Choroid plexus epithelial cell (primary cell): ENCODE results near the gene PLXNC1.

Experiments
- DNase-seq: peaks from one replicate; pipeline ENCODE4 v3.0.0-alpha.2; 2010; ENCODE audit warnings: low read depth
- H3K4me3 ChIP-seq: 2 replicates; pipeline ENCODE4 v1.5.1; 2011; ENCODE audit warnings: low read depth, mild to moderate bottlenecking, control low read depth, low read length, moderate library complexity
- TF ChIP-seq, protein P1 (sequence below): conservative IDR thresholded peaks from 2 replicates; pipeline ENCODE4 v1.5.1; 2011; ENCODE audit warnings: low read depth, mild to moderate bottlenecking, control low read depth, inconsistent platforms, low read length, moderate library complexity

PLXNC1 gene

DNA sequence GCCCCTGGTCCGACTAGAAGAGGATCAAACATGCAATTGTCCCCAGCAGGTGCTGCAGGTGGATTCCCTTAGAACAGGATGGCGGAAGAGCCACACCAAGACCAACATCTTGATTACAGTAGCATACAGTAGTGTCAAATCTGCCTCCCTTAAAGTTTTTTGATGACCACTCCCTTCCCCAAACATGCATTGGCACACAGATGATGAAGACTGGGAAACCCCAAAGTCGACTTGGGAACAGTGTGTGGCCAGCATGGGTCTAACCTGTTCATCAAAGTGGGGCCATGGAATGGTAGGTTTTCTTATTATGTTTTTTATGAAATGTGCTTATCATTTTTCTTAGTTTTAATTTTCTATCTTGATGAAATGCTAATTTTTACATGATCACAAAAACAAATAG lies 8.8 kb downstream of the PLXNC1 start:
- TF ChIP-seq, protein P1, sequence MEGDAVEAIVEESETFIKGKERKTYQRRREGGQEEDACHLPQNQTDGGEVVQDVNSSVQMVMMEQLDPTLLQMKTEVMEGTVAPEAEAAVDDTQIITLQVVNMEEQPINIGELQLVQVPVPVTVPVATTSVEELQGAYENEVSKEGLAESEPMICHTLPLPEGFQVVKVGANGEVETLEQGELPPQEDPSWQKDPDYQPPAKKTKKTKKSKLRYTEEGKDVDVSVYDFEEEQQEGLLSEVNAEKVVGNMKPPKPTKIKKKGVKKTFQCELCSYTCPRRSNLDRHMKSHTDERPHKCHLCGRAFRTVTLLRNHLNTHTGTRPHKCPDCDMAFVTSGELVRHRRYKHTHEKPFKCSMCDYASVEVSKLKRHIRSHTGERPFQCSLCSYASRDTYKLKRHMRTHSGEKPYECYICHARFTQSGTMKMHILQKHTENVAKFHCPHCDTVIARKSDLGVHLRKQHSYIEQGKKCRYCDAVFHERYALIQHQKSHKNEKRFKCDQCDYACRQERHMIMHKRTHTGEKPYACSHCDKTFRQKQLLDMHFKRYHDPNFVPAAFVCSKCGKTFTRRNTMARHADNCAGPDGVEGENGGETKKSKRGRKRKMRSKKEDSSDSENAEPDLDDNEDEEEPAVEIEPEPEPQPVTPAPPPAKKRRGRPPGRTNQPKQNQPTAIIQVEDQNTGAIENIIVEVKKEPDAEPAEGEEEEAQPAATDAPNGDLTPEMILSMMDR = no peak
- no peak for DNase-seq
- H3K4me3 ChIP-seq = no peak overlapping the region

DNA sequence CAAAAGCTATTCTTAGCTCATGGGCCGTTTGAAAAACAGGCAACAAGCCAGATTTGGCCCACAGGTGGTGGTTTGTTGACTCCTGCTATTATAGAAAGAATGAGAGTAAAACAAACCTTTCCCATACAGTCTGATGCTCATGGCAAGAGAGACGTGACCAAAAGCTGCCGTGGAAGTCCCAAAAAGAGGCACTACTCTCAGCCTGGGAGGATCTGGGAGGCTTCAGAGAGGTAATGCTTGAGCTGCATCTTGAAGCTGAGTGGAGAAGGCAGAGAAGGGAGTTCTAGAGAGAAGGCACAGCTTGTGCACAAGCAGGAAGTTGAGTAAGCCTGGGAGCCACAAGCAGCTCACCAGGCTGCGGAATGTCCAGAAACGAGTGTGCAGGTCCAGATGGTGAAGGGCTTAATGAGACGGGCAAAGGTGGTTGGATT lies 9.6 kb downstream of the PLXNC1 start:
- DNase-seq = peak; percentile 62
- H3K4me3 ChIP-seq = no peak overlapping the region
- TF ChIP-seq, protein P1 = no peak

DNA sequence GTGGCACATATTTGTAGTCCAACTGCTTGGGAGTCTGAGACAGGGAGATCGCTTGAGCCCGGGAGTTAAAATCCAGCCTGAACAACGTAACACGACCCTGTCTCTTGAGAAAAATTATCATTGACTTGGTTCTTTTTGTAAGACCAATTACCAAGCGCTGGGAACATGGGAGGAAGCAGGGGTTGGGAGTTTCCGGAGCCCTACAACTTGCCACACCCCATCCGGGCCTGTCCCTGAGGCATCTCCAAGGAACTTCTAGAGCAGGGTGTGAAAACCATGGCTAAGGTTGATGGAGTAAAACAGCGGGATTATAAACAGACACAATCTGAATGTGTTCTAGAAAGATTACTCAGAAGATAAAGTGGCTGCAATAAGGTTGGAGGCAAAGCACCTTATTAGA lies 10.3 kb downstream of the PLXNC1 start:
- no peak for DNase-seq
- TF ChIP-seq, protein P1 = no peak
- H3K4me3 ChIP-seq = no peak overlapping the region

DNA sequence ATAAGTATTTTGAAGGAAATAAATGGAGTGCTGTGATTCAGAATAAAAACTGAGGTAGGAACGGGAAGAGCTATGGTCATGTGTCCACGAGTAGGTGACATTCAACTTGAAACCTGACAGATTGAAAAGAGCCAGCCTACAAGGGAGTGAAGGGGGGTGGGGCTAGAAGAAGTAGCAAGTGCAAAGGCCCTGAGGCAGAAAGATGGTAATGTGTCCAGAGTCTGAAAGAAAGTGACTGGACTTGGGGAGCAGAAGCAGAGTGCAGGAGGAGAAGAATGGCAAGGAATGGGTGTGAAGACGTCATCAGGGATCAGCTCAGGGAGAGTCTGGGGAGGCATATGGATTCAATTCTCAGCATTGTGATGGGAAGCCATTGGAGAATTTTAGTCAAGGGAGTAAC lies 13.7 kb downstream of the PLXNC1 start:
- DNase-seq = no peak
- TF ChIP-seq, protein P1 = no peak
- H3K4me3 ChIP-seq = no peak overlapping the region

DNA sequence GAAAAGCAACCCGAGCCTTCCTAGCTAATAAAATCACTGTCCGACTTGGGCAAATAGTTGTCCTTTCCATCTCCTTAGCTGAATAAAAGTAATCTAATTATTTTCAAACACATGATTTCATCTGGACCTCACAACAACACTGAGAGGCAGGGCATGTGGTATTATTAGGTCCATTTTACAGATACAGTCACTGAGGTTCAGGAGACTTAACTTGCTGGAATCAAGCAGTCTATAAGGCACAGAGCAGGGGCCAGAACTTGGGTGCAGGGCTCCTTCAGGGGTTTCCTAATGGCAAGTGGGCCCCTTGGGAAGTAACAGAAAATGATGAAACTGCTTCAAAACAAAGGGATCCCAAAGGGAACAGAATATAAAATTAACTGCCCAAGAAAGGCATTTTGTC lies 15.5 kb downstream of the PLXNC1 start:
- no peak for DNase-seq
- TF ChIP-seq, protein P1 = no peak
- no peak overlapping the region for H3K4me3 ChIP-seq

DNA sequence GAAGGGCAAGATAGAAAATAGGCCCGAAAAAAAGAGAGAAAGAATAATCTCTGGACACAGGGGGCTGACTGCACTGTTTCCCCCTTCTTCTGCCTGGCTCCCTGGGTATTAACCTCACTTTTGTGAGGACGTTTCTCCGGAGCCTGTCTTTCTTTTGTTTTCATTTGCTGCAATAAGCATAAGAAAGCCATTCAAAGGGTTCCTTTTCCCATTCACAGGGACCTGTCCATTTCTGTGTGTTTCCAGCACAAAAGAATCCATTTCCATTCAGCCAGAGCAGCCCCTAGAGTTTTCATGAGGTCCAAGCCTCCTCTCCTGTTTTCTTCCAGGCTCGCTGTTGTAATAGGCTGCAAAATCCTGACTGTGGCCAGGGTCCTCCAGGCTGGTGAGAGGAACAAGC lies 16.8 kb downstream of the PLXNC1 start:
- no peak overlapping the region for H3K4me3 ChIP-seq
- TF ChIP-seq, protein P1 = no peak
- no peak for DNase-seq

DNA sequence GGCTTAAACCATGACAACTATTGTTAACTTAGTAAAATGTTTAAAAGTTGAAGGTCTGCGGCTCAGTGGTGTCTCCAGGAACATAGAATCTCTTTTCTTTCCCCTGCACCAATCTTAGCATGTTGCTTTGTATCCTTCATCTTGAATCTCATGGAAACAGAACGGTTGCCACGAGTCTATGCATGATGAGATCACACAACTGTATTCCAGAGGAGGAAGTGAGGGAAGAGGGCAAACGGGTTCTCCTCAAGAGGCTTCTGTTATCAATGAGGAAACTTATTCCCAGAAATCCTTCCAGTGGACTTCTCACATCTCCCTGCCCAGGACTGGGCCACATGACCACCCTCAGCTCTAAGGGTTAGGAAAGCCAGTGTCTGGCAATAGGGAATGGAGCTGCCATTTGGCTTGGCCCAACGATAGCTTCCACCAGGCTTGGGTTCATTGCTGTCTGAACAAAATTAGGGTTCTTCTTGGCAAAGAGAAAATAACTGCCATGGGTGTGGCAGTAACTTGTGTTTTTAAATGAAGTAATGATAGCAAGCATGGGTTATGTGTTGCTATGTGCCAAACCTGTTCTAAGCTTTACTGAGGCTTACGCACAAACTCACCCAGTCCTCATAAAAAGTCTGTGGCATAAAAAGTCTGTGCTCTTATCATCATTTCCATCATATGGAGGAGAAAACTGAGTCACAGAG lies 17.4 kb downstream of the PLXNC1 start:
- no peak overlapping the region for H3K4me3 ChIP-seq
- TF ChIP-seq, protein P1 = no peak

More for the DNA sequence above, 17.4 kb downstream of the PLXNC1 start:
- no peak for DNase-seq
